Measurements from ENCODE around the gene SNAP47. TPM values are rescaled to one million over a fixed set of nuclear protein-coding genes. Genes with fewer than 3 reads are reported as not detected.

Gene SNAP47
- total RNA-seq, 2 experiments from 2014 or later, result 25.3 to 25.5 TPM

DNA sequence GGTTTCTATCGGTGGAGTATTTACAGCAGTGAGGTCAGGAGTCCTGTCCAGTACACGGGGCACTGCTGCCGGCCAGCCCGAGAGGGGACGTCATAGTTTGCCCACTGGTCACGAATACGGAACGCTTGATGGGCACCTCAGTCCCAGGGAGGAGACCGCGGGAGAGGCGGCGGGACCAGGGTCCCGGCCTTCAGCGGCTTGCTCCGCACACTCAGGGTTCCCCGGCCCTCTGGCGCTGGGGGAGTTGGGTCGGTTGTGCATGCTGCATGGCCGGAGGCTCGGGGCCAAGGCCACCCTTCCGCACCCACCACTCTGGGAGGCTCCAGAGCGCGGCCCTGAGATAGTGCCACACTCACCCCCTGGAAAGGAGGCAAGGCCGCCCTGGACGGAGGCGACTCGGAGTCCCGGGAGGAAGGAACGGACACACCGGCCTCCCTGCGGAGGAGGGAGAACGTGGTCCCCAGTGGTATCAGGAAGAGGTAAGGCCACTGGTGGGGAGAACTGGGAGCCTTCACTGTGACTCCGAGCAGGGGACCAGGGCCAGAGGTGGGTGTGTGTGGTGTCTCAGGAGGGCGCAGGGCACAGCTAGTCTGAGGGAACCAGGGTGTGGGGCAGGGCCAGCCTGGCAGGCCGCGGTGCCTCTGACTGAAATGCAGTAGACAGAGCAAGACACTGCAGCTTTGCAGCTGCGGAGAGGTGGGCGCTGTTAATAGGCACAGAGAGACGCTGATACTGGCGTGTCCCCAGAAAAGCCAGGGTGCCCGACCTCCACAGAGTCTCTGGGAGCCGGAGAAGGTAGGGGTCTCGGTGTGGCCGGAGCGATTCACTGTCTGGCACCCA lies 51.7 kb downstream of the SNAP47 start:
- Mint-ChIP-seq H3K4me3 (peak overlapping the region; percentile 72), H3K4me1 (ENCODE audit: low read depth) (peaks cover 20% of the 10 kb centered on the region), H3K27me3 (peaks cover 4% of the 10 kb centered on the region), H3K36me3 (ENCODE audit: low read depth) (no peaks in the 10 kb centered on the region), H3K27ac (no peak overlapping the region), H3K9me3 (no peaks in the 10 kb centered on the region)
- intact Hi-C loops (cut with micrococcal nuclease), result no loop called here
- ATAC-seq (no peak), DNase-seq (no peak)
- no peak for TF ChIP-seq CTCF (IDR thresholded peaks at IDR 0.05)
- POLR2A ChIA-PET, result interaction anchor here (1.3 kb wide), 1 partner anchor 14 kb away, joined by 6 read pairs; no protein-coding TSS in a partner anchor
- CTCF ChIA-PET, result interaction anchor here (0.6 kb wide), 1 partner anchor 28 kb away, joined by 3 read pairs; no protein-coding TSS in a partner anchor

- Mint-ChIP-seq H3K4me3 (peak overlapping the region; percentile 72), H3K27me3 (peaks cover 4% of the 10 kb centered on the region), H3K9me3 (no peaks in the 10 kb centered on the region), H3K36me3 (ENCODE audit: low read depth) (no peaks in the 10 kb centered on the region), H3K27ac (no peak overlapping the region), H3K4me1 (ENCODE audit: low read depth) (peaks cover 20% of the 10 kb centered on the region)
- TF ChIP-seq CTCF (IDR thresholded peaks at IDR 0.05), result no peak
- ChIA-PET CTCF (interaction anchor here (0.6 to 1.3 kb wide), 2 partner anchors 158 to 169 kb away, joined by 3 to 6 read pairs; no protein-coding TSS in a partner anchor), POLR2A (interaction anchor here (1.3 kb wide), 1 partner anchor 15 kb away, joined by 6 read pairs; no protein-coding TSS in a partner anchor)
- ATAC-seq, result peak; percentile 95
- DNase-seq, result peak; percentile 95
- intact Hi-C loops (cut with micrococcal nuclease), result no loop called here
These were observed 52.5 kb downstream of the SNAP47 start for GRCh38 chr1:227787513-227788270.

DNA sequence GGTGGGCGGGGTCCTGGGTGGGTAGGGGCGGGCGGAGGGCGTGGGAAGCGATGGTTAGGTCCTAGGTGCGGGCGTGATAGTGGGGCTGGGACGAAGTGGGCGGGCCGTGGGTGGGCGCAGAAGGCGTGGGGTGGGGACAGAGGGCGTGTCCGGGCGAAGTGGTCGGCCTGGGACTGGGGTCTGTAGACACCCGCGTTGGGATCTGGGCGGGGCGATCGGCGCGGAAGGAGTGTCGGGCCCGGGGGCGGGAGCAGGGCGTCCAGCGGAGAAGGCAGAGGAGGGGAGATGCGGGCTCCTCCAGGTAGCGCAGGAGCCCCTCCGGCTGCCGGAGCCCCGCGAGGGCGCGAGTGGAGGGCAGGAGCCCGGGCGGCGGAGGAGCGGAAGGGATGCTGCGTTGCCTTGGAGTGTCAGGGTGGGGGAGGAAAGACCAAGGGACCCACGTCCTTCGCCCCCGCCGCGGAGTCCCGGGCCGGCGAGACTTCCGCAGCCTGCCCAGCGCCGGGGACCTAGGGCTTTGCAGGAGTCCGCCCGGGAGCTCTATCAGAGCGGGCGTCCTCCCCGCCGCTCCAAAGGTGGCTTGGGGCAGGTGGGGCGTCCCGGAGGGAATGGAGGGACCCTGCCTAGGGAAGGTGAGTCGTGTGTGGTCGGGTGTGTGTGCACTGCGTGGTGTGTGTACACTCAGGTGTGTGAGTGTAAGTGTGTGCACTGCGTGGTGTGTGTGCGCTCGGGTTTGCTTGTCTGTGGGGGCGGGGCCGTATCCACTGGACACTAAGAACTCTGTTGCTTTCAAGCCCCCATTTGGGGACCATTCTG lies 53.2 kb downstream of the SNAP47 start:
- H3K27ac Mint-ChIP-seq, result no peak overlapping the region
- peak overlapping the region; percentile 72 for H3K4me3 Mint-ChIP-seq
- ChIA-PET POLR2A (interaction anchor here (1.3 kb wide), 1 partner anchor 16 kb away, joined by 6 read pairs; no protein-coding TSS in a partner anchor), CTCF (interaction anchor here (0.6 to 1.3 kb wide), 2 partner anchors 157 to 168 kb away, joined by 3 to 6 read pairs; no protein-coding TSS in a partner anchor)
- H3K27me3 Mint-ChIP-seq, result peaks cover 4% of the 10 kb centered on the region
- peak; percentile 69 for ATAC-seq
- no peaks in the 10 kb centered on the region for H3K36me3 Mint-ChIP-seq (ENCODE audit: low read depth)
- no peak for TF ChIP-seq CTCF (IDR thresholded peaks at IDR 0.05)
- peak; percentile 76 for DNase-seq
- H3K9me3 Mint-ChIP-seq, result no peaks in the 10 kb centered on the region
- intact Hi-C loops (cut with micrococcal nuclease), result no loop called here
- peaks cover 20% of the 10 kb centered on the region for H3K4me1 Mint-ChIP-seq (ENCODE audit: low read depth)

DNA sequence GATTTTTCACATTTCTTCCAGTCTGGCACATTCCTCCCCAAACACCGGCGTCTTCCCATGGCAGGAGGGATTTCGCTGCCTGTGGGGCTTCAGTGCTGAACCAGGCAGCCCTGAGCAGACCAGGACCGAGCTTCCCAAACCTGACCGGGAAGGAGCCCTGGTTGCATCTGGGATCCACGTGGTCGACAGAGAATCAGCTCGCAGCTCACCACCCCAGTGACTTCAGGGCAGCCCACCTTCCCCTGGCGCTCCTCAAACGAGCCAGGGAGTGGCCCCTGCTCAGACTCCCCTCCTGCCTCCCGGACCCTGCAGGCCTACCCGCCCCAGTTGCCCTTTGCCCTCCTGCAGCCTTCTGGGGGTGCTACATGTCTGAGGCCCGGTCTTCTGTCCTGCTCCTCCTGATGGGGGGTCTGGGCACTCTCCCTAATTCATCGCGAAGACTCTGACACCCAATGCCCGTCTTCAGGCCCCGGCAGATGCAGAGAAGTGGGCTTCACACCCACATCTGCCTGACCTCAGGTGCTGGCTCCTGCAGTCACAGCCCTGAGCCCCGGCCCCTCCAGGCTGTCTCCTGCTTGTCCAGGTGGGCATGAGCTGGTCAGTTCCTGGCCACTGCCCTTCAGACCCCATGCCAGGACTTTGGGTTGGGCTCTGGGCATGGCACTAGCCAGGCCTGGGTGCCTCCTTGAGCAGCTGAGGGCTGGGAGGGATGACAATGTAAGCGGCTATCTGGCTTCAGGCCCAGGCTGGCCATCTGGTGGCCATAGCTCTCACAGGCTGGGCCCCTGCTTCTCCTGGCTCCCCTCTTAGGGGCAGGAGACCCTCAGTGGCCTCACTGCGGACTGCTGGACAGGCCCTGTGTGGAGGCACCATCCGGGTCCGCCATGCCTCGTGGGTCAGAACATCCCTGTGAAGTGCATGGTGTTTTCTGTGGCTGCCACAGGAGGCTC lies 54.1 kb downstream of the SNAP47 start:
- Mint-ChIP-seq H3K27me3 (peaks cover 4% of the 10 kb centered on the region), H3K27ac (no peak overlapping the region), H3K4me1 (ENCODE audit: low read depth) (peaks cover 20% of the 10 kb centered on the region), H3K4me3 (peak overlapping the region; percentile 72), H3K36me3 (ENCODE audit: low read depth) (no peaks in the 10 kb centered on the region), H3K9me3 (no peaks in the 10 kb centered on the region)
- intact Hi-C loops (cut with micrococcal nuclease), result no loop called here
- no peak for DNase-seq
- TF ChIP-seq CTCF (IDR thresholded peaks at IDR 0.05), result no peak
- ChIA-PET CTCF (no interaction called here), POLR2A (no interaction called here)
- no peak for ATAC-seq

All from activated CD8-positive, alpha-beta T cell treated with anti-CD3 and anti-CD28 coated beads for 36 hours (primary cell).